ENCODE data around the gene CDC42BPB.

CDC42BPB gene

DNA sequence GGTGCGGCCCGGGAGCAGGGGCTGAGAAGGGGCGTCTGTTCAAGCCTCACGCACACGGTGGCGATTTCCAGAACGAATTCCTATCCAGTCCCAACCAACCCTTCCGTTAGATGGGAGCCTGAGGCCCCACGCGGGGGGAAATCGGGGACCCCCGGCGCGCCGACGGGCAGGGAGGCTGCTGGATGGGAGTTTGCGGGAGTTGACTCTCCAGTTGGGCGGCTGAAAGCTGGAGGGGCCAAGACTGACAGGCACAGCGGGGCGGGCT lies 47.0 kb upstream of the CDC42BPB start:
- Histone ChIP-seq H3K79me2 (ENCODE audit: insufficient read depth, low read length) (no peaks in the 10 kb centered on the region), H2AFZ (ENCODE audit: low read depth, low read length) (no peak overlapping the region), H3K9ac (ENCODE audit: low read depth, low read length) (no peak overlapping the region), H4K20me1 (ENCODE audit: insufficient read depth, low read length) (0 out of 2 replicates have a peak, but pooled peaks cover 3% of the 10 kb centered on the region), H3K27me3 (ENCODE audit: insufficient read depth, low read length, poor library complexity) (no peaks in the 10 kb centered on the region), H3K4me2 (ENCODE audit: insufficient read depth, low read length) (no peak overlapping the region), H3K27ac (ENCODE audit: low read length) (no peak overlapping the region), H3K4me3 (ENCODE audit: low read depth in 1 of 2, low read length in 2 of 2) (no peak overlapping the region), H3K9me3 (ENCODE audit: insufficient read depth, low read length, severe bottlenecking) (no peaks in the 10 kb centered on the region), H3K4me1 (ENCODE audit: insufficient read depth, low read length) (peaks cover 5% of the 10 kb centered on the region), H3K36me3 (ENCODE audit: insufficient read depth, low read length) (no peaks in the 10 kb centered on the region)
- no peak for ATAC-seq (ENCODE audit: insufficient read depth, low read depth)
- no peak for TF ChIP-seq CTCF (IDR thresholded peaks at IDR 0.05; ENCODE audit: borderline replicate concordance, extremely low read depth, low read length, poor library complexity, severe bottlenecking)
- TF ChIP-seq EZH2 (IDR thresholded peaks at IDR 0.05; ENCODE audit: borderline replicate concordance, low read depth, low read length, severe bottlenecking), result no peak
- DNase-seq, result no peak

DNA sequence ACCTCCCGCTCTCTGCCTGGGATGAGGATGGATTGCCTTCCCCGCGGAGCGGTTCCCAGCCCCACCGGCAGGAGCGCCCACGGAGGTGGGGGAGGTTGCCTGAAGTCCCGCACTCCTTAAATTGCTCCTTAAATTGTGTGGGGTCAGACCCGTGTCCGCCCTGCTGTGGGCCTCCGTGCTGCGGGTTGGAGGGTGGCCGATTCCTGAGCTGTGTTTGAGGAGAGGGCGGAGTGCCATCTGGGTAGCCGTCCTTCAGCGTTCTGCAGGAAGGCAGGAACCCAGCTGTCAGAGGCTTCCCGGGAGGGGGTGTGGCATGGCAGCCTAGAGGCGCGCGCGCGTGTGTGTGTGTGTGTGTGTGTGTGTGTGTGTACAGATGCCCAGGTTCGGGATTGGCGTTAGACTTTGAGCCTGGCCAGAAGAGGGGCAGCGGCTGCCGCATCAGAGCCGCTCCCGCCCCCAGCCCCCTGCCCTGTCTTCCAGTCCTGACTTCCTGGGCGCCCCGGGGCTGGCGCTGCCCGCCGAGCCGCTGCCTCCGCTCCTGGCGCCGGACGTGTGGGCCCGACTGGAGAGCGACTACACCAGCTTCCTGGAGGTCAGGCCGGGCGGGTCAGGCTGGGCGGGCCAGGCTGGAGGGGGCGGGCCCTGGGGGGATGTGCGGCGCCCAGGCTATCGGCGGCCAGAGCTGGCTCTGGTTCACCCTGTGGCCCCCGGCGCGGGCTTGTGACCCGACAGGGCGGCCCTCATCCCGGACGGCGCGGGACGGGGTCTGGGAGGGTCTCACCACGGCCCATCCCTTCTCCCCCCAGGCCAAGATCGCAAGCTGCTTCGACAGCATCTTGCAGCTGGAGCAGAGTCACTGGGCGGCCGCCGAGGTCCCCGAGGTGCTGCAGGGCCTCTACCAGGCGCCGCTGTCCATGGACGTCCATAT lies 46.4 kb upstream of the CDC42BPB start:
- Histone ChIP-seq H3K36me3 (ENCODE audit: insufficient read depth, low read length) (no peaks in the 10 kb centered on the region), H3K27me3 (ENCODE audit: insufficient read depth, low read length, poor library complexity) (no peaks in the 10 kb centered on the region), H3K27ac (ENCODE audit: low read length) (no peak overlapping the region), H3K4me1 (ENCODE audit: insufficient read depth, low read length) (peaks cover 5% of the 10 kb centered on the region), H3K9me3 (ENCODE audit: insufficient read depth, low read length, severe bottlenecking) (no peaks in the 10 kb centered on the region), H3K79me2 (ENCODE audit: insufficient read depth, low read length) (no peaks in the 10 kb centered on the region), H3K9ac (ENCODE audit: low read depth, low read length) (no peak overlapping the region), H3K4me3 (ENCODE audit: low read depth in 1 of 2, low read length in 2 of 2) (no peak overlapping the region), H3K4me2 (ENCODE audit: insufficient read depth, low read length) (no peak overlapping the region), H4K20me1 (ENCODE audit: insufficient read depth, low read length) (0 out of 2 replicates have a peak, but pooled peaks cover 3% of the 10 kb centered on the region), H2AFZ (ENCODE audit: low read depth, low read length) (no peak overlapping the region)
- TF ChIP-seq CTCF (IDR thresholded peaks at IDR 0.05; ENCODE audit: borderline replicate concordance, extremely low read depth, low read length, poor library complexity, severe bottlenecking), result no peak
- no peak for TF ChIP-seq EZH2 (IDR thresholded peaks at IDR 0.05; ENCODE audit: borderline replicate concordance, low read depth, low read length, severe bottlenecking)
- ATAC-seq (ENCODE audit: insufficient read depth, low read depth) (no peak), DNase-seq (peak; percentile 46)

DNA sequence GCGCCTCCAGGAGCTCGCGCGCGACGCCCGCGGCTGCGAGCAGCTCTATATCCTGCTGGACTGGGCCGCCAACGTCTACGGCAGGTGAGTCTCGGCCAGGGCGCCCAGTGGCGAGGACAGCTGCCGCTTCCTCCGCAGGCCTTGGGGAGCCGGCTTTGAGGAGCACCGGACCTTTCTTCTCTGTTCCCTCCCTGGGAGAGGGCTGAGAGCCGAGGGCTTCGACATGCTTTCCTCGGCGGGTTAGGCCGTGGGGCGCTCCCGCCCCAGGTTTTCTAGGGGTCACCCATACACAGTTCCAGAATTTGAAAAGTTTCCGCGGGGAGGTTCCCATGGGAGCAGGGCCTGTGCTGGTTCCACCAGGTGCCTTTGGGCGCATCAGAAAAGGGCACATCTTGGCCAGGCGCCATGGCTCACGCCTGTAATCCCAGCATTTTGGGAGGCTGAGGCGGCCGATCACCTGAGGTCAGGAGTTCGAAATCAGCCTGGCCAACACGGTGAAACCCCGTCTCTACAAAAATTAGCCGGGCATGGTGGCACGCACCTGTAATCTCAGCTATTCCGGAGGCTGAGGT lies 45.4 kb upstream of the CDC42BPB start:
- no peak overlapping the region for H3K4me2 ChIP-seq (ENCODE audit: insufficient read depth, low read length)
- peaks cover 5% of the 10 kb centered on the region for H3K4me1 ChIP-seq (ENCODE audit: insufficient read depth, low read length)
- no peak for TF ChIP-seq CTCF (IDR thresholded peaks at IDR 0.05; ENCODE audit: borderline replicate concordance, extremely low read depth, low read length, poor library complexity, severe bottlenecking)
- TF ChIP-seq EZH2 (IDR thresholded peaks at IDR 0.05; ENCODE audit: borderline replicate concordance, low read depth, low read length, severe bottlenecking), result no peak

More for the DNA sequence above, 45.4 kb upstream of the CDC42BPB start:
- Histone ChIP-seq H3K36me3 (ENCODE audit: insufficient read depth, low read length) (no peaks in the 10 kb centered on the region), H3K9me3 (ENCODE audit: insufficient read depth, low read length, severe bottlenecking) (no peaks in the 10 kb centered on the region), H3K79me2 (ENCODE audit: insufficient read depth, low read length) (no peaks in the 10 kb centered on the region), H3K27me3 (ENCODE audit: insufficient read depth, low read length, poor library complexity) (no peaks in the 10 kb centered on the region), H3K27ac (ENCODE audit: low read length) (no peak overlapping the region), H3K9ac (ENCODE audit: low read depth, low read length) (no peak overlapping the region), H2AFZ (ENCODE audit: low read depth, low read length) (no peak overlapping the region), H3K4me3 (ENCODE audit: low read depth in 1 of 2, low read length in 2 of 2) (no peak overlapping the region), H4K20me1 (ENCODE audit: insufficient read depth, low read length) (0 out of 2 replicates have a peak, but pooled peaks cover 3% of the 10 kb centered on the region)
- ATAC-seq (ENCODE audit: insufficient read depth, low read depth), result no peak
- no peak for DNase-seq

Data from DND-41 (cell line).